ENCODE measurements around the gene TANK. TPM values are rescaled to one million over a fixed set of nuclear protein-coding genes. Genes with fewer than 3 reads are reported as not detected.

Gene TANK
- polyA plus RNA-seq, 10 donors: 23.3 to 37.7 (median 31.3) TPM

DNA sequence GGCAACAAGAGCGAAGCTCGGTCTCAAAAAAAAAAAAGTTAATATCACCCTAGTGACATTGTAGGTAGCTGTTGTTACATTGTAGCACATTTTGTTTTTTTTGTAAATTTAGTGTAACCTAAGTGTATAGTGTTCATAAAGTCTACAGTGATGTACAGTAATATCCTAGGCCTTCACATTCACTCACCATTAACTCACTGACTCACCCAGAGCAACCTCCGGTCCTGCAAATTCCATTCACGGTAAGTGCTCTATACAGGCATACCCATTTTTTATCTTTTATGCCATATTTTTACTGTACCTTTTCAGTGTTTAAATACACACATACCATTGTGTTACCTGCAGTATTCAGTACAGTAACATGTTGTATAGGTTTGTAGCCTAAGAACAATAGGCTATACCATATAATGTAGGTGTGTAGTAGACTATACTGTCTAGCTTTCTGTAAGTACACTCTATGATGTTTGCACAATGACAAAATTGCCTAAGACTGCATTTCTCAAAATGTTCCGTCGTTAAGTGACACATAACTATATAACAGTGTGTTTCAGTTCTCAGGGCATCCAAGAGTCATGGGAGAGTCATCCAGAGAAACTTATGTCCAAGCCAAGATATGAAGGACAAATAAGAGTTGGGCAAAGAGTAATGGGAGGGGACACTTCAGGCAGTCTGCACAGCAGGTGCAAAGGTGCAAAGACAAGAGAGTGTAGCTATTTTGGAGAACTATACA is 68.4 kb downstream of the TANK start:
- no peak for DNase-seq

DNA sequence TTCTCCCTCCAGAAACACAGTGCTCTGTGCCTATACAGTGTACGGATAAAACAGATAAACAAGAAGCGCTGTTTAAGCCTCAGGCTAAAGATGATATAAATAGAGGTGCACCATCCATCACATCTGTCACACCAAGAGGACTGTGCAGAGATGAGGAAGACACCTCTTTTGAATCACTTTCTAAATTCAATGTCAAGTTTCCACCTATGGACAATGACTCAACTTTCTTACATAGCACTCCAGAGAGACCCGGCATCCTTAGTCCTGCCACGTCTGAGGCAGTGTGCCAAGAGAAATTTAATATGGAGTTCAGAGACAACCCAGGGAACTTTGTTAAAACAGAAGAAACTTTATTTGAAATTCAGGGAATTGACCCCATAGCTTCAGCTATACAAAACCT is 70.7 kb downstream of the TANK start:
- DNase-seq: no peak

DNA sequence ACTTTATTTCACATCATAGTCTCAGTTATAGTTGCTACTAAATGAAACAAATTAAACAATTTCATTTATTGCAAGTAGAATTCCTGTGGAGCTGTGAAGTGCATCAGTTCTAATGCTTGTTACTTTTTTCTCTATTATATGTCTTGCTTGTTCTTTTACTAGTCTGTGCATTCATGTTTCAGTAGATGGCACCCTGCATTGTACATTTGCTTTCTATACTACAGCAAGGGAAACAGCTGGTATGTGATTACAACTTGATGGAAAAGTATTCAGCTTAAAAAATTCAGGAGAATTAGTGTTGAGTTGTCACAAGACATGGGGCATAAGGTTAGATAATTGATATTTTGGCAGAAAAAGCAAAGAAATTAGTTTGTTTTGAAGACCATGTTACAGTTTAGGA is 72.3 kb downstream of the TANK start:
- DNase-seq: no peak

DNA sequence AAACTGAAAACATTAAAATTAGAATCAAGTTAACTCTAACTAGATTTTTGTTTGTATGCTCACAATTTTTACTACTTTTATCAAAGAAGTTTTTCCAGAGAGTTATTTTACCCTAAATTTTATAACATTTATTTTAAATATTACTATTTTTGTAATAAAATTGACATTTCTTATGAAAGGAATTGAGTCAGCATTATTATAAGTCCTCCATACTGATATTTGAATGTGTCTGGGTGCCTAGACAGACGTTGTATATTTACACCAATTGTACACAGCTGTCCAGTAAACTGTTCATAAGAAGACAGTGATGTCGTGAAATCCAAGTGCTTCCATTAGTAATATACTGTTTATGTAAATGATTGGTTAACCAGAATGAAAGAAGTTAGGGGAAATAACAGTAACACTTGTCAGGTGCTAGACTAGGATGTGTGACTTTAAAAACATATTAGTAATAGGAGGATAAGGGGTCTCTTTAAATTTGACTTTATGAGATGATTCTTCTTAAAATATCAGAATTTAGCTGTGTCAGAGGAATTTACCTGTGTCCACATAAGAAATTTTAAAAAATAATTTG is 73.7 kb downstream of the TANK start:
- no peak for DNase-seq

DNA sequence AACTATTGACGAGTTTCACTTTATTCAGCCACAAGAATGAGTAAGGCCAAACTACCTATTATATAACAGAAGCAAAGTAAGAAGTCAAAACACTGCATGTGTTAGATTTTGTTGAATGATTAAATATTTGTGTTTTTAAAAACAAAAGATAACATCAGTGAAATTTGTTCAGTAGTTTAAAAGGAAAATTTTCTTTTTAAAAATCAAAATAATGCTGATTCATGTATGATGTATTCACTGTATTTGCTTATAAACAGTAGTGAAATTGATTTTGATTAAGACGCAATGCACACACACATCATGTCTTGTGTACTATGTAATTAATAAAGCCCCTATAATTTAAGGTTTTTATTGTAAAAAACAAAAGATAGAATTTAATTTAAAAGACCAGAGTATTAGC is 74.4 kb downstream of the TANK start:
- no peak for DNase-seq

DNA sequence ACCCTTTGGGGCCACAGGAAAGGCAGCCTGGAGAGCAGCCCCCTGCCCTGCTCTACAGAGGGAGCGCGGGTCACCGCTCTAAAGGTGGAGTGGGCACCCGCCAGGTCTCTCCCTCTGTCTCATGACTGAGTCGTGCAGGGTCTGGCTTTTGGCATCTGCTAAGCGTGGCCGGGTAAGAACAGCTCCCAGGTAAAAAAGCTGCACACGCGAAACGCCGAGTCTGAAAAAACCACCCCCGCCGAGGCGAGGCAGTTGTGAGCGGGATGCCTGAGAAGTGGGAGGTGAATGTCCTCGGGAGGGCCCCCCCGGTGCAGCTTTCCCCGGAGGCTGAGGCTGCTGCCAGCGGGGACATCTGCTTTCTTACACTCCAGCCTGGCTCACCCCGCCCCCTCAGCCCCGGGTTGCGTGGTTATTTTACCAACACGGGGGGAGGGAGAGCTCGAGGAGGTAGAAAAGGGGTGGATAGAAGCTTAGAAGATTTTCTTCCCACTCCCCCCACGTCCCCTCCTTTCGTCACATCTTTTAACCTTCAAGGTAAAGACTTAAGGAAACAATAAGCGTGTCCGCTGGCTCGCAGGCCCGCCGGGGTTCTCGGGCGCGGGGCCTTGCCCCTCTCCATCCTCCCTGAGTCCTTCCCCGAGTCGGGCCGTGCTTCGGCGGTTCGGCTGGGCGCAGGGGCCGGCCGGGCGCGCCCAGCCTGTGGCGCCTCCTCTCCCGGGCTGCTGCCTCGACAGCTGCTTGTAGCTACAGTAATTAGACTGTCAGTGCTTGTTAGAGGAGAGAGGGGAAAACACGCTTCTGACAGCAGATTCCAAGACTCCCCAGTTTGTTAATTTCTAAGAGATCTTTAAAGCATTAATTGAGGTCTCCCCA is 77.4 kb downstream of the TANK start:
- DNase-seq: peak; percentile 30 to 80 (median 56)

DNA sequence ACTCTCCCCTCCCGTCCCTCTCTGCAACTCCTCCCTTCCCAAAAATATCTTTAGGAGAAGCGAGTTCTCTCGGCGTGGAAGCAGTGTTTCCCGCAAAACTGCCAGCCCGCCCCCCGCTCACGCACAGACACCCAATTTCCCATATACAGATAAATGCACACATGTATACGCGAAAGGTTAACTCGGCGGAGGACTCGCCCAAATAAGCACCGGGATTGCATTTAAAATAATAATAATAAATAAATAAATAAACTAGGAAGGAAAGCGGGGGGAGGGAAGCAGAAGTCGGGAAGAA is 78.0 kb downstream of the TANK start:
- DNase-seq: no peak

DNA sequence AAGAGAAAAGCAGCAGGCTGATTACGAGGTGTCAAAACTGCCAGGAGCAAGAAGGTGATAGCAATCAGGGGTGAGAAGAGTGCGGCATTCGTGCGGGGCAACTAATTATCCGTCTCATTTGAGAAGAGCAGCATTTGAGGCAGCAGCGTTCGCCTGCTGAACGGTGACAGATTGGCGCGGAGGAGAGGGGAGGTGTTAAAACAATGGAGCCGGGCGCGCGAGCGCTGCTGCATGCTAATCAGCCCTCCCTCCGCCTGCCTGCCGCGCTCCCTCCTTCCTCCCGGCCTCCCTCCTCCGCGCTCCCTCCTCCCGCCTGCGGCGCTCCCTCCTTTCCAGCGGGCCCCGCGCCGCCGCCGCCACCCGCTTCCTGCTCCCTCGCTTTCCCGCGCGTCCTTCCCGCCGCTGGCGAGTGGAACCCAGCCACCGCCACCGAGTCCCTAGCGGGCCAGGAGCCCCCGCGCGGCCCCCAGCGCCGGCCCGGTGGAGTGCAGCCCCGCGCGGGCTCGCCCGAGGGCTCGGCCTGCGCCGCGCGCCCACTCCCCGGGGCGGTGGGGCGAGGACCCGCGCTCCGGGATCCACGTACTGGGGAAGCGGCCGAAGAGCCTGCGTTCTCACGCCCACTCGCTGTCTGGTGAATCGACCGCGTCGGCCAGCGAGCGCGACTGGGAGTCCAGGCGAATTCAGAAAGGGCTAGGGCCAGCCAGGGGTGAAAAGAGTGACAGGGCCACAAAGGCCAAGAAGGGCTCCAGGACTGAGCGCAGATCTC is 78.5 kb downstream of the TANK start:
- DNase-seq: peak; percentile 31 to 87 (median 71)

DNA sequence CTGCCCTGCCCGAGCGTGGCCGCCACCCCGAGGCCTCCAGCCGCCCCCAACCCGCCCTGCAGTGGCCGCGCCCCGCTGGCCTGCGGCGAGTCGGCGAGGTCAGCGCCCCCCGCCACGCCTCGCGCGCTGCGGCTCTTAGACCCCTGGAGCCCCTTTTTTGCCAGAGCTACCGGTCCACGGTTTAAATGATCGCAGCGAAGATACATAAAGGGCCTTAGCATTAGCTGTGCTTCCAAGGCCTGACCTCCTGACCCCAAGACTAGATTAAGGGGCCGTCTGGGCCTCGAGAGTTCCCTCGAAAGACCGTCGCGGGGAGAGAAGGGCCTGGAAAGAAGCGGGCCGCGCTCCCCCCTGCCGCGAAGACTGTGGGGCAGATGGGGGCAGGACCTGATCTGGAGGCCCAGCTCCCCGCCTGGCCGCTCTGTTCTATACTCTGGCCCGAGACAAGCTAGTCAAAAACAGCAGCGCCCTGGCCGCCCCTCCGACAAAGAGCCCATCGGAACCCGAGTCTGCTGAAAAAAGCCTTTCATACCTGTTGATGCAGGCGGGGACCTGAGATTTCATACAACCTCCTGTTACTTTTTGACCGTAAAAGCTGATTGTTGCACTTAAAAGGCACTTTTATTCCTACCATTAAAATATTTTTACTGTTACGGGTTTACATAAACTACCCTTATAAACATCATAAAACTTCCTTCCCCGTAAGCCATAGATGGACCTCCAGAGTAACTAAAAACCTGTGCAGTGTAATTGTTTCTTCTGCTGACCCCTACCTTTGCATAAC is 79.3 kb downstream of the TANK start:
- no peak for DNase-seq

DNA sequence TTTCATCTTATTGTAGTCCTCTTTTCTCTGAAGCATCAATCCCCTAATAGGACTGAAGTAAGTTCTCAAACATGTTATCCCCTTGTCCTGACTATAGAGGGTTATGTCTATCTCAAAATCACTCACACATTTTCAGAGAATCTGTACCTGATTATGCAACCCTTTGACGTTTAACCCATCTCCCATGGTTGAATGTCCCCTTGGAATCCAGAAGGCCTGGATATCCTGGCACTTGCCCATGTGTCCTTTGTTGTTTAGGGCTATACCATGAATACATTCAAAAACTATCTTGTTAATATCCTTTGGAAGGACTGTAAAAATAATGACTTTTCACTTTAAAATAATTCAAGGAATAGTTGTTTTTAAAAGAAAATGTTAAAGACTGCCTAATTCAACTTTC is 81.7 kb downstream of the TANK start:
- DNase-seq: no peak

DNA sequence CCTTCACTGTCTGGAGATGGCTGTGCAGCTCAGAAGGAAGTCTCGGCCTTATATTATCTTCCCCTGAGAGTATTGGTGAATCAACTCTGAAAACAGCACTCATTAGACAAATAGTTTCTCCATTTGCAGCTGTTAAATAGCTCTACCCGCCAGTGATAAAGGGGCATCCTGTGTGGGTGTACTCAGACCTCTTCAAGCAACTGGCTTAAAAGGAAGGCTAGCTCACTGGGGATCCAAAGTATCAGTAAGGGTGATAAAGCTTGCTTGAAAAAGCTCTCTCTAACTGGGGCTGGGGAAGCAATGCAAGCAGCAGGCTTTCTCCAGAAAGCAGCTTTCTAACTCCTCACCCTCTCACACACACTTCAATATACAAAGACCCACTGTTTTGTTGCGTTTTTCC is 83.1 kb downstream of the TANK start:
- no peak for DNase-seq

DNA sequence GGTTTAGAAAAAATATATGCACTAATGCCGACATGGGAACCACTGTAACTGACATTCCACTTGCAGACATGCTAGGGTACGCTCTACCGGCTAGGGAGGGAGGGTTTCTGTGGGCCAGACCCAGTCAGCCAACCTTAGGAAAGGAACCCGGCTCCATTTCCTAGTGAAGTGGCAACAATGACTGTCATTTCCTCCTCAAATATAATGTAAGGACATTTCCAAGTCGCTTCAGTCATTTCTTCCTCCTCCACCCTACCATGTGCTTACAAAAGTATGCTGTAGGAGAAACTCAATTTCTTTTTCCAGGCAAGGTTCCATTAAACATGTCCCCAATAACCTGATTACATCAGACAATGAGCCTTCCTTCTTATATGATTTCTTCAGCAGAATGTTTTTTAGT is 83.7 kb downstream of the TANK start:
- DNase-seq: peak in 2 of 3 donors; percentile 36 to 41

DNA sequence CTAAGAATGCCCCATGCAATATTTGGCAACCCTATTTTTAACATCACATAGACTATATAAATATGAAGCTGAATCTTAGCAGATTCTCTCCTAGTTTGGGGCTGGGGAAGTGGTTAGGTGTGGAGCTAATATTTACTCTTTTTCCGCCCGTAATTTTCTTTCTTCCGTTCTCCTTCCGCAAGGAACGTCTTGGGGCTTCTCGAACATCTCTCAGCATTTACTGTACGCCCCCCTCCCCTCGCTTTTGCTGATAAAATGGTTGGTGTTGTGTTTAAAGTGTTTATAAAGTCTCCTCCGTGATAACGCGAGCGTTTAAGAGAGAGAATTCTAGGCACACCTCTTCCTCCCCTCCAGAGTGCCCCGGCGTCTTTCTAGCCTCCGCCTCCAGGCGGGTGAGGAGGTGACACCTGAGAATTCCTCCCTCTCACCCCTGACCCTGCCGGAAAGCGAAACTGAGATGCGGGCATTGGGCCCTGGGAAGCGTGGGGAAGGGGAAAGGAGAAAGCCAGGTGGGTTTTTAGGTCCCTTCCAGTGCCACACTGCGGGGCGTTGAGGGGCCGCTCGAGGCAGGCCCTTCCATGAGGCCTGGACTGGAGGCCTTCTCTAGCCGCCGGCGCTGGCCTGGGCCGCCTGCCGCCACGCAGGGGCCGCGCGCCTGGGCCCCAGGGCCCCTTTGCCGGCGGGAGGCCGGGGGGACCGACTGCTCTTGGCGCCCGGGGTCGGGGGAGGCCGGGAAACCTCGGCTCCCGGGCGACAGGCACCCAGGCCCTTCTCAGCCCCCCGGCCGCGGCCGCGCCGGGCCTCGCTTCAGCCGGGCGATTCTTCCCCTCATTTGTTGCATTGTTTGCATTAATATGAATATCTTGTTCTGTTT is 84.4 kb downstream of the TANK start:
- DNase-seq: peak in 2 of 3 donors; percentile 48 to 51

DNA sequence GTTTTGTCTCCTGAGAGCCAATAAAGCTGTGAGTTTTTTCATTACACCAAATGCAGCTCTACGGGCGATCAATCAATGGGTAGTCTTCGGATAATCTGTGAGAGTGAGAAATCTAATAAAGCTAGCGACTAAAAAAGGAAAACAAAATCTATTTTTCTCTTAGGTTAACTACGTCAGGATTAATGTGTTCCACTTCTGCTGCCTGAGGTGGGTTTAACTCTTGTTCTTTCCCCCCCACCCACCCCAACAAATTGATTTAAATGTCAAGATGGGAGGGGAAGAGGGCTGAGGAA is 85.0 kb downstream of the TANK start:
- peak in 1 of 3 donors; percentile 20 for DNase-seq

DNA sequence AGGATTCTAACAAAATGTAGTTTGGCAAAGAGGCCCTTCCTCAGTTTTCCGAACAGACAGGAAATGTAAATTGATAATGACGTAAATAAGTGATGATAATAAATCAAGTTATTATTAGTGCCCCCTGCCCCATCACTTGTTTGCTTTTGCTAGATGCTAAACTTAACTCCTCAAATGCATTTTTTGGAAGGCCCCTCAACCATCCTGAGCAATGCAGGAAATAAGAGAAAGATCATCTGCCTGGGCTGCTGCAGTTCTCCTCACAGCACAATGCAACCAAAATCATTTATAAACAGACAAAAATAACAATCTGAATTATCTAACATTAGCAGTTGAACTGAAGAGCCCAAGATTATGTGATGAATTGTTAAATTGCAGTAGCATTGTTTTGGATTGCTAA is 85.4 kb downstream of the TANK start:
- DNase-seq: peak in 1 of 3 donors; percentile 13

DNA sequence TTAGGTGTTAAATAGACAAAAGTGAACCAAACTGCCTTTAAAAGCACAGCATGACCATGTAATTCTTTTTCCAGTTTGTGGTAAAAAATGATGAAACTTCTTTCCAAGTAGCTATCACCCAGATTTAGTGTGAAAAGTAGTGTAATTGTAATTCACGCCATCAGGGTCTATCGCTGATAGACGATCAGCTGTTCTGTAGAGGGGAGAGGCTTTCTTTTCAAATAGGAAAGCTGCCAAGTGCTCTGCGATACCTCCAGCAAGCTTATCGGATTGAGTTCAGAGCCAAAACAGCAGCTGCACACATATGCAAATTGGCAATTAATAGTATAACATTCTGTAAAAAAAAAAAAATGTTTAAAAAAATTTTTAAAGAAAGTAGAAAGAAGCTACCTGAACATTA is 86.1 kb downstream of the TANK start:
- no peak for DNase-seq

DNA sequence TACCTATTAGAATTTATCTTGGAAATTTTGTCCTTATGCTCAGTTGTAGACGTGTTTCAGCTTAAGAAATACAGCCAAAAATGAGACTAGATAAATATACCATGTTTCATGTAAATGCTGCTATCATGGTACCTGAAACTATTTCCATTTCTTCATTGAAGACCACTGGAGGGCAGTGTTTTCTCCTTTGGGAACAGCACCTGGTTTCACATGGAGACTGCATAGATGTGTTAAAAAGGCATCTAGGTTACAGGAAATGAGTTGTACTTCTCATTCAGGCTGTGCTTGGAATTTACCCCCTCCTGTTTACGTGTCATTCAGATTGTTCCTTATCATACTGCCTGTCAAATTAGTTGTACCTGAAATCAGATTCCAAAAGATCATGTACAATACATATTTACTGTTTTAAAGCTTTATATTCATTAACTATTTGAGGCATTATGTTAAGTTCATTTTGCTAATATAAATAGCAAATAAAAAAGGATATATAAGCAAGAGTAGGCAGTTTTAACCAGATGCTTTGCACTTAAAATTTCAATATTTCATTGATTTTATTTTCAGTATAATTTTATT is 90.7 kb downstream of the TANK start:
- DNase-seq: peak in 1 of 3 donors; percentile 16

DNA sequence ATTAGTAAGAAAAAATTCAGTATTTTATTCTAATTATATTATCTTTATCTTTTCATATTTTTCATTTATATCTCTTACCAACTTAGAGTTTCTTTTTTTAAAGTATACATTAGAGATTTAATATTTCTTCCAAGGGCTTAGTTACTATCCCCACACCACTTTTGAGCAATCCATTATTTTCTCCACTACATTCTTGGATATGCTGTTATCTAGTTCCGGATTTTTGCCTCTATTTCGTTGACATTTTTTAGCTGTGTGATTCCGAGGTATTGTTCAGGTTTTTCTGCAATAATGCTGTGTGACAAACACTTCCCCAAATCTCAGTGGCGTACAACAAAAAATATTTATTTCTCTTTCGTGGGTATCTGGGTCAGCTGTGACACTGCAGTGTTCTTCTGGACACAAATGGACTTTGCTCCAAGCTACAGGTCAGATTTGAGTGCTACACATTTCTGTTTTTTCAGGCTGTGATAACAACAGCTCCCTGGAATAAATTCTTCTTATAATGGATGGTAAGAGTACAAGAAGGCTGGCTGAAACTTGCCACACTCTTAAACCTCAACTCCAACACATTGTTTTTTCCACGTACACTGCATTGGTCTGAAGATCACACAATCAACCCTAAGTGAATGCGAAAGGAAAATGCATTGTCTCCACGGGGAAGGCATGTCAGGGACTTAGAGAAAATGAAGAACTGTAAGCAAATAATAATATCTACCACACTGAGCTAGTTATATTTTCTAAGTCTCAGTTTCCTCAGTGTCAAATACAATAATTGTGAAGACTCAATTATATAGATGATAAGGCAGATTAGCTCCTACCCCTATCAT is 97.1 kb downstream of the TANK start:
- DNase-seq: no peak

DNA sequence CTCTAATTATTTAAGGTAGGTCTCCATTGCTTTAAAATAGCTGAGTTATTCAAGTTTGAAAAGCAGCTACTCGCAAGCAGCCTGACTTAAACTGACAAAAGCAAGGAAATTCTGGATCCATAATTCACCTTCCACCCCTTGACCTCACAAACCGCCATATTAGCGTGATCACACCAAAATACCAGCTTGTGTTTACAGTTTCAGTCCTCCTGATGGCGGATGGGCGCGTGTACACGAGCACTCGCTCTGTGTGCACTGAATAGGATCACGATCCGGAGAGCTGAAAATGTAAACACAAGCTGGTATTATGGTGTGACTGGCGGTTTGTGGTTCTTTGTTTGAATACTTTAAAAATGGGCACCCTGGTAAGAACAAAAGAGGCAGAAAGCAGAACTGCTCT is 105.6 kb downstream of the TANK start:
- no peak for DNase-seq

All from muscle of back (tissue), 11 donors.